Activated CD8-positive, alpha-beta memory T cell treated with anti-CD3 and anti-CD28 coated beads for 24 hours (primary cell): ENCODE measurements around the gene SUV39H2.
"Not testable (repeated sequence)": the region's sequence is repeated elsewhere in the genome, so short reads cannot be mapped to it uniquely, and the experiment has no call there.

Source experiments
- DNase-seq: peaks from one replicate; pipeline ENCODE4 v3.0.0-alpha.2; 2020

SUV39H2 gene

DNA sequence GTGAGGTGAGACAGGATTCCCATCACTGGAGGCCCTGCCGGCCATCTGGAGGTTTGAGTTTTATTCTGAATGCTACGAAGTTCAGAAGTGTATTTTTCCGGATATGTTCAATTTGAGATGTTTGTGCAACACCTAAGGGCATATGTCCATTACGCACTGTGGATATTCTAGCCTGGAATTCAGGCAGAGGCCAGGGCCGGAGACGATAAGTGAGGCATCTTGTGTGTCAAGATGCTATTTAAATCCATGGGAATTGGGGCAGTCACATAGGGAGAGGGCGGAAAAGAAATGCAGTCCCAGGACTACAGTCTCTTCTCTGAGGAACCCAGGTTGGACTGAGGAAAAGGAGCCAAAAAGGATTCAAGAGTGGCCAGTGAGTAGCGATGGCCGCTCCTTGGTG, 1.9 kb upstream of the SUV39H2 start:
- DNase-seq = no peak

DNA sequence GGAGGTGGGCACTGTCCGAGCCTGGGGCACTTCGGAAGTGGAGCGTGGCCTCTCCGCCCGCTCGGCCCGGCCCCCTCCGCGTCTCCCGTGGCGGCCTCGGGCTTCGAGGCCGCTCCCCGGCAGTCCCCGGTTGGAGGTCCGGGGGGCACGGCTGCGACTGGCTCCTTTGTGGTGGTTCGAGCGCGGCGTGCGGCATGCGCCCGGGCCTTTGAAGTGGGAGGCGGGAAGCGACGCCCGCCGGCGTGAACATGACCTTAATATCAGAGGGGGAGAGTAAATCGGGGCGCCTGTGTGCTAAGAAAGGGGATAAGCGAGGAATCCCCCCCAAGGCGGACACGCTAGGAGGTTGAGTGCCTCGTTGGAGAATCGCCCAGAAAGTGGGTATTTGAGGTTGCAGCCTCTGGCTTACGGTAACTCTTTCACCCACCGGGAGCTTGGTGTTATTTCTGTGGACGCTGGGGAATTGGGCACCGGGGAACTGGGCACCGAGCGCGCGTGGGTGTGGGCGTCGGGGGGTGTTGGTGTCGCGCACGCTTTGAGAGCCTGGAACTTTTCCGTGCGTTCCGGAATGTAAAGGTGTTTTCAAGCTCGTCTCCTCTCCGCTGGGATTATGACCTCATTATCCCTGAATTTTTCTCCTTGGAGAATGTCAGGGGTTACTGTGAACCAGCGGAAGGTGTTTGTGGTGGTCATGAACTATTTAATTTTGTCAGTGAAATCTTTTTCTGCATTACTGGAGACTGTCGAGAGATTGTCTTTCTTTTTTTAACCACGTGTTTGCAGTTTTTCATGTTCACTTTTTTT, 660 bp downstream of the SUV39H2 start:
- DNase-seq = no peak

DNA sequence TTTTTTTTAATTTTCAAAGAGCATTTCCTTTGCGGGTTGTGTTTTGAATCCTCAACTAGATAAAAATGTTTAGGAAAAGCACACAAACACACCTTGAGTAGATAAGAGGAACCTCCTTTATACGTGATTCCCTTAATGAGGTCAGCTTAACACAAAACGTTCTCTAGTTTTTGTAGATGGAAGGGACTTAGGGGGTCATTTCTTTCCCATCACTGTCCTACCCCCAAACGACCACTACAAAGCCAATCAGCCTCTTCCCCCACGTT, 1.2 kb downstream of the SUV39H2 start:
- no peak for DNase-seq

DNA sequence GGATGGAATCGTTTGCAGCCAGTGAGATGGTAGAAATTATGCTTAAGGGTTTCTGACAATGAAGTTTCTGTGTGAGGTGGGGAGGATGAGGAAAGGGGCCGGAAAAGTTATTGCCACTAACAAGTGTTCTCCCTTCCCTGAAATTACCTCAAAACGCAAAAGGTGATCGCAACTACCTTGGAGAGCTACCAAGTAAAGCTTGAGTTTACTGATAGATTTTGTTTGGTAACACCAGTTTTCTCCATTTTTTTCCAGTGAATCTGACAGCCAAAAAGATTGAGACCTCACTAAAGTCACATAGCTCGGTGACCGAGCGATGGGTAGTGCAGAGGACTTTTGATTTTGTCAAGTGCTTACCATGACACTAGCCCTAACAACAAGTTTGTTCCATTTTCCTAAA, 1.6 kb downstream of the SUV39H2 start:
- DNase-seq = no peak

DNA sequence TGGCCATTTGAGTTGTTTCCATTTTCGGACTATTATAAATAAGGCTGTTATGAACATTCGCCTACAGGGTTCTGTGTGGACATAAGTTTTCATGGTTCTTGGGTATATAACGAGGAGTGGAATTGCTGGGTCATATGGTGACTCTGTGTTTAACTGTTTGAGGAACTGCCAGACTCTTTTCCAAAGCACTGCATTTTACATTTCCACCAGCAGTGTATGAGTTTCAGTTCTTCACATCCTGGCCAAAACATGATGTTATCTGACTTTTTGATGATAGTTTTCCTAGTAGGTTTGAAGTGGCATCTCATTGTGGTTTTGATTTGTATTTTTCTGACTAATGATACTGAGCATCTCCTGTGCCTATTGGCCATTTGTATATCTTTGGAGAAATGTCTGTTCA, 5.4 kb downstream of the SUV39H2 start:
- no peak for DNase-seq

DNA sequence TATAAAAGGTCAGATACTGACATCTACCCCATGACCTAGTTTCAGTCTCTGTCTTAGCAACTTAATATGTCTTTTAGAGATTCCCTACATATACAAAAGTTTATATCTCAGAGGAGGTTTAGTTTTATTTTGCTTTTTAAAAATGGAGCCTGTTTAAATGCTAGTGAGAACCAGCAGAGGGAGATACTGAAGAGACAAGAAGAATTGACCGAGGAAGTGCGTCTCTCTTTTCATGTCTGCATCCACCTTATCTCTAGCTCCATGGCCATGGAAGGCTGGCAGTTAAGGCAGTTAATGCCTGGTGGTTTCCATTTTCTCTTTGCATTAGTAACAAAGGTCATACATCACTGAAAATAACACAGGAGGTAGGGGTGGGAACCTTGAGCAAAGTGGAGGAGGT, 10.7 kb downstream of the SUV39H2 start:
- no peak for DNase-seq

DNA sequence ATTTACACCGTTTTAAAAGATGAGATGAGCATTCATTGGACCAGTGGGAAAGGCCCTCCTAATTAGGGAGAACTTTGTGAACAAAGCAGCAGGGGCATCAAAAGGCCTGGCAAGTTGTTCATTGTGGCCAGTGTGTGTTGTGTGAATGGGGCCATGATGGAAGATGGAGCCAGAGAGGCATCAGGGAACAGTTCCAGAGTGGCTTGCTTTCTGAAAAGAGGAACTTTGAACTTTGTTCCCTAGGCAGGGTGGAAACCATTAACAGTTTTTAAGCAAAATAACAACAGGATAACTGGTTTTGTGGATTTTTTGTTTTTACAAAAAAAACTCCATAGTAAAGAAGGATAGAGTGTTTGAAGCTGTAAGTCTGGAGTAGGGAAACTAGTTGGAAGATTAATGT, 12.5 kb downstream of the SUV39H2 start:
- DNase-seq = no peak

DNA sequence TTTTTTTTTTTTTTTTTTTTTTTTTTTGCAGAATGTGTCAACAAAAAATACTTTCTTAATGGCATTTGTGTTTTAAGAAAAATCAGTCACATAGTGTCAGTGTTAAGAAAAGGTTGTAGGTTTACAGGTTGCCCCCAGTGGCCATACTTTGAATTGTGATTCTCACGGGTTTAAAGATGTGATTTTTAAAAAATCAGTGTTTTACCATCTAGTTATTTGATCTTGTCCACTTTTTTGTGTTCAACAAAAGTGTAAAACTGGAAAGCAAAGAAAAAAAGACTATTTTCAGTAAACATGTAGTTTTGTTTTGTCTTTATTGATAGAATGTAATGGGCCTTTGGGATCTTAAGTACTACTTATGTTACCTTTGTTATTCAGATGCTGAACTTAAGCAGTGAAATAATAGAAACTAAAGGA, 25.7 kb downstream of the SUV39H2 start:
- DNase-seq = no peak

DNA sequence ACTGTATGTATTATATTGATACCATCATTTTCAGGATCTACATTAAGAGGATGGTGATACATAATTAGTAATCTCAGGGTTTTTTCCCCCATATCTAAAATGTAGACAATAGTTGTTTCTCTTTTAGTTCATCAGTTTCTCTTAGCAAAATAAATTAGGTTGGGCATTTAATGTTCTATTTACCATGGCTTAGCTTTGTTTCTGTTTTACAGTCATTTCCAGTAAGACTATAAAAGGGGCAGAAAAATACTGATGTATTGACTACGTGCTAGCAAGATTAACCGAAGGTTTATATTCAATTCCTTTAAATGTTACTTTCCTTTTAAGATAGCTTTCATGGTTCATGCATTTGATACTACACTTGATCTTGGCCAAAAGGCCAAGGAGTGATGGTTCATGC, 26.2 kb downstream of the SUV39H2 start:
- DNase-seq = no peak

DNA sequence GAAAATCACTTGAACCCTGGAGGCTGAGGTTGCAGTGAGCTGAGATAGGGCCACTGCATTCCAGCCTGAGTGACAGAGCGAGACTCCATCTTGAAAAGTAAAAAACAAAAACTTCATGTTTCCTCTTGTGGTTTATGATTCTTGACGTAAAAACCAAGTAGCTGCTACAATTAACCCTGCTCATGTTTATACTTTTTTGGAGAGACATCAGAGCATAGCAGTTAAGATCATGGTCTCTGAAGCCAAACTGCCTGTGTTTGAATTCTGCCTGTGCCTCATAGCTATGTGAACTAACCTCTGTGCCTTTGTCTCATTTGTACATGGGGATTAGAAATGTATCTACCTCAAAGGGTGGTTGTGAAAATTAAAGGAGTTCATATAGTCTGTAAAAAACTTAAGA, 27.2 kb downstream of the SUV39H2 start:
- DNase-seq = no peak

DNA sequence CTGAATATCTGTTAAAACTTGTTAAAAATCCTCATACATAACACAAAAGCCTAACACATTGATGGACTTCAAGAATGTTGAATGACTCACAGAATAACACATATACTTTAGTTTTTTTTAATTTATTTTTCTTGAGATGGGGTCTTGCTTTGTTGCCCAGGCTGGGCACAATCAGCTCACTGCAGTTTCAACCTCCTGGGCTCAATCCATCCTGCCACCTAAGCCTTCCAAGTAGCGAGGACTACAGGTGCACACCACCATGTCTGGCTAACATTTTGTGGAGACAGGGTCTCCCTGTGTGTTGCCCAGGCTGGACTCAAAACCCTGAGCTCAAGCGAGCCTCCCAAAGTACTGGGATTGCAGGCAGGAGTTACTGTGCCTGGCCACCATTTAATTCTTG, 28.1 kb downstream of the SUV39H2 start:
- DNase-seq = no peak

DNA sequence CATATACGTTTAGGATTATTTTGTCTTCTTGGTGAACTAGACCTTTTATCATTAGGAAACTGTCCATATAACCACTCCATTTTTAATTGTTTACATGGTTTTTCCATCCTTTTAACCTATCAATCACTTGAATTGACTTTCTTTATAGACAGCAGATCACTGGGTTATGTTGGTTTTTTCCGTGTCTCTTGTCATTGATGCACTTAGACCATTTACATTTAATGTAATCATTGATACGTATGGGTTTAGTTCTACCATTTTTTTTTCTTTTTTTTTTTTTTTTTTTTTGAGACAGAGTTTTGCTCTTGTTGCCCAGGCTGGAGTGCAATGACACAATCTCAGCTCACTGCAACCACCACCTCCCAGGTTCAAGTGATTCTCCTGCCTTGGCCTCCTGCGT, 28.9 kb downstream of the SUV39H2 start:
- DNase-seq = not testable (repeated sequence)

DNA sequence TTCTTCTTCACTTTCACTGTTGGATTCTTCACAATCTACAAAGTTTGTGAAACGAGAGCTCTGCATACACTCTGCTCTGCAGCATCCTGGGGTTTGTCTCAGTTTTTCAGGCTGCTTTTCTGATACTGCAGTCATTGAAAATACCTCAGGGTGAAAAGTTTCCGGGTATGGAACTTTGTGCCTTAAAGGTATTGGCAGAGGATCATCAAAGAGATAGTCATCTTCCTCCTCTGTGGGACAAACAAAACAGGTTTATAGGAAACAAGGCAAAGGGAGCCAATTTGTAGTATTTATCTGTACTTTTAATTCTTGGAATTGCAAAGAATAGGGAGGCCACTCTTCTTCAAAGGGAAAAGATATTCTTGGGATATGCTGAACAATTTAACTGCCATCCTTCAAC, 30.4 kb downstream of the SUV39H2 start:
- no peak for DNase-seq

DNA sequence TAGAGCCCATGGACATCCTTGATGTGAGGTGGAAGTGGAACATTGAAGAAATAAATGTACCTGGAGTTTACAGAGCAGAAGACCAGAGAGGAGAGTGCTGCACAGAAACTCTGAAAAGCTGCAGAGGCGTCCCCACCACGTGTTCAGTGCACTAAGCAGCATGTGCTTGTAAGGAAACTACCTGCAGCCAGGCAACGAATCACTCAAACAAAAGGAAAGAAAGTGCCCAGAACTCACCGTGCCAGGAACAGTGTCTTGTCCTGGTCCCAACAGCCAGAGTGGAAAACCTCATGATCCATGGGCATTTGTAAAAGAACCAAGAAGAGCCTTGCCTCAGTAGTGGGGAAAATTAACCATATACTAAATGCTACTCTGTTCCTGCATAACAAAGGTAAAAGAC, 32.3 kb downstream of the SUV39H2 start:
- DNase-seq = no peak

DNA sequence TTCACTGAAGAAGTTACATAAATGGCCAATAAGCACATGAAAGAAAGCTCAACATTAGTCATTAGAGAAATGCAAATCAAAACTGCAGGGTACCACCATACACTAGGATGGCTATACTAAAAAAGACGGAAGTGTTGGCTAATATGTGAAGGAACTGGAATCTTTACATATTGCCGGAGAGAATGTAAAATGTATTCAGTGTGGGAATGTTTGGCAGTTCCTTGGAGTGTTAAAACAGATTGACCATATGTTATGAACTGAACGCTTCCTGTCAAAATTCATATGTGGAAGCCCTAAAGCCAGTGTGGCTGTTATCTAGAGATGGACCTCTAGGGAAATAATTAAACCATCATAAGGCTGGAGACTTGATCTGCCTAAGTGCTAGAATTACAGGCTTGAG, 33.1 kb downstream of the SUV39H2 start:
- no peak for DNase-seq

DNA sequence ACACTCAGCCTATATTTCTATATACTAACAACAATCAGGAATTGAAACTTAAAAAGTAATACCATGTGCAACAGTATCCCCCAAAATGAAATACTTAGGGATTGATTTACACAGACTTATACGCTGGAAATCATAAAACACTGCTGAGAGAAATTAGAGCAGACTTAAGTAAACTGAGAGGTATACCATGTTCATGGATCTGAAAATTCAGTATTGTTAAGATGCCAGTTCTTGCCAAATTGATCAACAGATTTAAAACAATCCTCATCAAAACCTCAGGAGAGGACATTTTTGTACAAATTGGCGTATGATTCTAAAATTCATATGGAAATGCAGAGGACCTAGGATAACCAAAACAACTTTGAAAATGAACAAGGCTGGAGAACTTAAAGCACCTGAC, 37.9 kb downstream of the SUV39H2 start:
- no peak for DNase-seq

DNA sequence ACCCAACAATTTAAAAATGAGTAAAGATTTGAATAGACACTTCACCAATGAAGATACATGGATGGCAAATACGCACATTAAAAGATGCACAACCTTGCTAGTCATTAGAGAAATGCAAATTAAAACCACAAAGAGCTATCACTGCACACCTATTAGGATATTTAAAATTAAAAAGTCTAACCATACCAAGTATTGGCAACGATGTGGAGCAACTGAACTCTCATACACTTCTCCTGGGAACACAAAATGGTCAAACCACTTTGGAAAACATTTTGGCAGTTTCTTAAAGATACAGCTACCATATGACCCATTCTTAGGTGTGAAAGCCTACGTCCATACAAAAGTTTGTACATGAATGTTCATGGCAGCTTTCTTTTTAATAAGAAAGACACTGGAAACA, 39.2 kb downstream of the SUV39H2 start:
- no peak for DNase-seq

DNA sequence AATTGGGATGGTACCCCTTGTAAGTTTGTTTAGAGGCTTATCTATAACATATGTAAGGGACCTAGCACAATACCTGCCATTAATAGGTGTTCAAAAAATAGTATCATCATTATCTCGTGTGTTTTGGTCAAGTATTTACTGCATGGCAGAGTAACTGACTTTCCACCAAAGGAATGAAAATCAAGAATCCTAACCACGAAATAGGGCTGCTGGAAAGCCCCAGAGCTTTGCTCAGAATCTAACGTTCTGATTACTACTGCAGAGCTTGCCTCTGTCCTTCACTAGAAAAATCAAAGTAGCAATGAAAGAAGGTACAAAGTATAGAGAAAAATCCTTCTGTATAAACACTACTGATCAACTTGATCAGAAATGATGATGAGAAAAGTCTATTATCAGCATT, 40.3 kb downstream of the SUV39H2 start:
- DNase-seq = no peak

DNA sequence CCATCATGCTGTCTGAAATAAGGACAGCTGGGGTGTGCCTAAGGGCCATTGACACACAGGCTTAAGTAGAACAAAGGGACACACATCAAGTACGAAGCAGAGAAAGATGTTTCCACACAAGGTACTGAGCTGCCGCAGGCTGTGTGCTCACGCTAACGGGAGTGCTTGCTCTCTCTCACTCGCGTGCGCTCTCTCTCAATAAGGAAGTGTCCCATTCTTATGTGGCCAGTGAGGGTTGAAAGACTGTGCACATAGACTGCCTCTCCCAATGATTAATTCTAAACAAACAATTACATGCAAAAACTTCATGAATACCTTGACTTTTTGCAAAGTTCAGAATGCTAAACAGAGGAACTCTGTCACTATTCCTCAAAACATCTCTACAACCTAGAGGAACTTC, 45.3 kb downstream of the SUV39H2 start:
- no peak for DNase-seq

DNA sequence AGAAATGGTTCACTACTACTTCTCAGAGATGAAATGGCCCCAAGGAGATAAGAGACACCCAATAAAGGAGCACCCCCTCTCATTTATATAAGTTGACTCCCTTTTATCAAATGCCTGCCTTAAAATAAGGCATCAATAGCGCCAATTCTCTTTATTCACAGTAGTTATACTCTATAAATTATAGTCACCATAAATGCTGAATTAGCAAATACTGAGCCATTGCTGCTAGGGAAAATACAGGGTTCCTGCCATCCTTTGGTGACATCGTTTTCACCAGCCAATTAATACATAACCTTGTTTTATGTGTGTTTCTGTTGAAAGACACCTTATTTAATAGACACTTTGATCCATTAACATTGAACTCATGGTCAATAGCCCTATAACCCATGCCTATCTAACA, 46.6 kb downstream of the SUV39H2 start:
- DNase-seq = no peak

DNA sequence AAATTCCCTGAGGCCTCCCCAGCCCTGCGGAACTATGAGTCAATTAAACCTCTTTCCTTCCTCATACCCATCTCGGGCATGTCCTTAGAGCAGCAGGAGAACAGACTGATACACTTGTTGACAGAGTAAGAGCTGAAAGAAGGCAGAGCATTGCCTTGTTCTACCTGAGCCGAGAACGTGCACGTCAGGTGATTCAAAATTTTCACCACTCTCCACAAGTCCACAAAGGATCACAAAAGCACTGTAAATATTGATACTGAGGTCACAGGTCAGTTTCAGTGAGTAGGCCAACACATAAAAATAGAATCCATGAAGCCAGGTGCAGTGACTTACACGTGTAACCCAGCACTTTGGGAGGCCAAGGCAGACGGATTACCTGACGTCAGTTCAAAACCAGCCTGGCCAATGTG, 47.4 kb downstream of the SUV39H2 start:
- DNase-seq = no peak

DNA sequence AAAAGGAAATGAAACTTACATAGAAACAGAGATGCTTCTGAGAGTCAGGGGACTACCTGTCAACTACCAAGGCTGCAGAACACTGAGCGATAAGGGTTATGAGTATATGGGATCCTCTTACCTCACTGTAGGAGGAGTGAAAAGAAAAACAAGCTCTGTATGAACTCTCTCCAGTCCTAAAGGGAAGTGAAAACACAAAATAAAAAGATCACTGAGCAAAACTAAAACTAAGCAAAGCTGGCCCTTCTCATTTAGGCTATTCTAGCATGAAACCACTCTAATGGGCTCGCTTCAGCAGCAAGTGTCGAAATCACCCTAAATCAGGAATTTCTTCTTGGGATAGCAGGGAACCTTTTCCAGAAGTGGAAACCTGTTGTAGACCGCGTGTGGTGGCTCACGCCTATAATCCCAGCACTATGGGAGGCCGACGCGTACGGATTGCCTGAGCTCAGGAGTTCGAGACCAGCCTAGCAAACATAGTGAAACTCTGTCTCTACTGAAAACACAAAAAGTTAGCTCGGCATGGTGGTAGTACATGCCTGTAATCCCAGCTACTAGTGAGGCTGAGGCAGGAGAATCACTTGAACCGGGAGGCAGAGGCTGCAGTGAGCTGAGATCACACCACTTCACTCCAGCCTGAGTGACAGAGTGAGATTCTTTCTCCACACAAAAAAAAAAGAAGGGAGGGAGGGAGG, 48.2 kb downstream of the SUV39H2 start:
- no peak for DNase-seq

DNA sequence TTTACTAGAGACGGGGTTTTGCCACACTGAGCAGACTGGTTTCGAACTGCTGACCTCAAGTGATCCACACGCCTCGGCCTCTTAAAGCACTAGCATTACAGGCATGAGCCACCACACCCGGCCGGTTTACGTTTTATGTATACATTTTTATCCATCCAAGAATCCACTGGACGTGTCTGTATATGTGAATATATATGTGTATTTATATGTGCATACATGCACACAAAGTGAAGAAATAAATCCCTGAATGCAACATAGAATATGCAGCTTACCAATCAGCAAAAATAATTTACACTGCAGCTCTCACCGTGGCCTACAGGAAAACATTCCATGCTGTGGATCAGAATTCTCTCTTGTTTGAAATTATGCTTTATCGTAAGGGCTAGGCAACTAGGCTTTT, 51.9 kb downstream of the SUV39H2 start:
- no peak for DNase-seq

DNA sequence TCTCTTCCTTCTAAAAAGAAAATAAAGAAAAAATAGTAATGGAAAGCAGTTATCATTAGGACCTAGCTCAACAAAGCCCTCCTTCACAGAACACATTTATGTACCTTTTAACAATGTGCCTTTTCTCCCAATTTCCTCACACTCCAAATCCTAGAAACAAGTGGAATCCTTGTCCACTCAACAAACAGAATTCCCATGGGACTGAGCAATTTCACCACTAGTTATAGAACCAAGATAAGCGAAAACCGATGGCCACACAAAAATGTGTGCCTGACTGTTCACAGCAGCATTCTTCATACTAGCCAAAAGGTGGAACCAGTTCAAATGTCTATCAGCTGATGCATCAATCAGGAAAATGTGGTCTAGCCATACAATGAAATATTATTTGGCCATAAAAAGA, 57.9 kb downstream of the SUV39H2 start:
- DNase-seq = no peak

DNA sequence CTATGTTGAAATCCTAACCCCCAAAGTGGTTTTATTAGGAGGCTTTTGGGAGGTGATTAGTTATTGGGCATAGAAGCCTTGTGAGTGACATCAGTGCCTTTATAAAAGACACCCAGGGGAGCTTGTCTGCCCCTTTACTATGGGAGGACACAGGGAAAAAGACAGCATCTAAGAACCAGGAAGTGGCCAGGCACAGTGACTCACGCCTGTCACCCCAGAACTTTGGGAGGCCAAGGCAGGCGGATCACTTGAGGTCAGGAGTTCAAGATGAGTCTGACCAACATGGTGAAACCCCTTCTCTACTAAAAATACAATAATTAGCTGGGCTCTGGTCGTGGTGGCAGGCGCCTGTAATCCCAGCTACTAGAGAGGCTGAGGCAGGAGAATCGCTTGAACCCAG, 60.3 kb downstream of the SUV39H2 start:
- not testable (repeated sequence) for DNase-seq
